SK-N-SH (cell line): Measurements from ENCODE around the gene ZNF511. TPM values are rescaled to one million over a fixed set of nuclear protein-coding genes. Genes with fewer than 3 reads are reported as not detected.

Experiments
- CTCF ChIA-PET: fragments of 300-600, 350-600 bp; formaldehyde crosslinking; extraction: SDS; loops from one replicate; lab custom pipeline; 2021; lab: Yijun Ruan, JAX
- POLR2A ChIA-PET: fragments of 350-600 bp; sonication (Branson Sonifier 250); formaldehyde crosslinking; extraction: SDS; loops from one replicate; lab custom pipeline; 2020; ENCODE audit warnings: antibody characterized with exemption, inconsistent platforms; lab: Yijun Ruan, JAX
- DNase-seq: peaks from one replicate; pipeline ENCODE4 v3.0.0; 2012
- H2AFZ ChIP-seq: fragments of 200-600 bp; sonication (generic); 2 replicates; pipeline ENCODE4 v1.8.1; 2016; ENCODE audit warnings: antibody characterized with exemption, mild to moderate bottlenecking, low read depth
- H3F3A ChIP-seq: fragments of 200-600 bp; sonication (generic); replicated peaks from 2 replicates; pipeline ENCODE3; 2016; ENCODE audit warnings: antibody characterized with exemption, mild to moderate bottlenecking; ENCODE audit not compliant: insufficient read depth
- H3K27ac ChIP-seq, 2 experiments: fragments of 200-500 bp in 1 of 2; fragments of 200-600 bp in 1 of 2; sonication (Bioruptor generic) in 1 of 2; sonication (generic), shearing (Covaris generic) in 1 of 2; 2 replicates each; pipeline versions ENCODE4 v1.5.1 to v1.6.1; 2014 to 2016; ENCODE audit warnings: low read depth in 2 of 2, inconsistent platforms in 1 of 2, low read length in 1 of 2, mild to moderate bottlenecking in 1 of 2, mixed read lengths in 1 of 2
- H3K27me3 ChIP-seq: fragments of 200-600 bp; sonication (generic), shearing (Covaris generic); 2 replicates; pipeline ENCODE4 v1.6.1; 2016; ENCODE audit warnings: mixed run types; ENCODE audit not compliant: insufficient read depth
- H3K36me3 ChIP-seq, 2 experiments: fragments of 200-500 bp in 1 of 2; fragments of 200-600 bp in 1 of 2; sonication (Bioruptor generic) in 1 of 2; sonication (generic) in 1 of 2; replicated peaks in 1 of 2; 2 replicates each; pipeline versions ENCODE3 to v1.5.1; 2014 to 2016; ENCODE audit warnings: low read length in 1 of 2, mild to moderate bottlenecking in 1 of 2; ENCODE audit not compliant: insufficient read depth in 2 of 2, control insufficient read depth in 1 of 2
- H3K4me1 ChIP-seq, 2 experiments: fragments of 200-500 bp in 1 of 2; fragments of 200-600 bp in 1 of 2; sonication (Bioruptor generic) in 1 of 2; sonication (generic), shearing (Covaris generic) in 1 of 2; 2 replicates each; pipeline versions ENCODE4 v1.5.1 to v1.6.1; 2014 to 2016; ENCODE audit warnings: low read depth in 1 of 2, low read length in 1 of 2, mixed run types in 1 of 2; ENCODE audit not compliant: insufficient read depth in 2 of 2, control insufficient read depth in 1 of 2
- H3K4me2 ChIP-seq: fragments of 200-600 bp; sonication (generic), shearing (Covaris generic); 2 replicates; pipeline ENCODE4 v1.6.1; 2017; ENCODE audit warnings: mixed run types
- H3K4me3 ChIP-seq, 2 experiments: fragments of 200-500 bp in 1 of 2; fragments of 200-600 bp in 1 of 2; sonication (Bioruptor generic) in 1 of 2; sonication (generic), shearing (Covaris generic) in 1 of 2; 2 replicates each; pipeline versions ENCODE4 v1.5.1 to v1.8.1; 2014 to 2016; ENCODE audit warnings: low read depth in 2 of 2, inconsistent platforms in 1 of 2, low read length in 1 of 2, mild to moderate bottlenecking in 1 of 2, mixed read lengths in 1 of 2, moderate library complexity in 1 of 2
- H3K79me2 ChIP-seq: fragments of 200-600 bp; sonication (generic); 2 replicates; pipeline ENCODE4 v1.8.1; 2017; ENCODE audit warnings: mild to moderate bottlenecking; ENCODE audit not compliant: insufficient read depth
- H3K9ac ChIP-seq: fragments of 200-600 bp; sonication (generic); 2 replicates; pipeline ENCODE4 v1.6.1; 2017; ENCODE audit warnings: mixed run types
- H3K9me2 ChIP-seq: fragments of 200-600 bp; sonication (generic); 2 replicates; pipeline ENCODE4 v1.6.1; 2017; ENCODE audit warnings: mixed run types
- H3K9me3 ChIP-seq: fragments of 200-600 bp; sonication (generic); 2 replicates; pipeline ENCODE4 v1.6.1; 2017; ENCODE audit warnings: mixed run types, mild to moderate bottlenecking, moderate library complexity
- H4K20me1 ChIP-seq: fragments of 200-600 bp; sonication (generic); 2 replicates; pipeline ENCODE4 v1.6.1; 2017; ENCODE audit warnings: mild to moderate bottlenecking, mixed run types; ENCODE audit not compliant: insufficient read depth
- ELF1 ChIP-seq: IDR thresholded peaks from 2 replicates; pipeline ENCODE4 v1.4.0; 2012
- EZH2phosphoT487 ChIP-seq: fragments of 200-600 bp; sonication (generic); IDR thresholded peaks from 2 replicates; pipeline ENCODE4 v1.6.1; 2017; ENCODE audit warnings: low read depth, mixed run types, mild to moderate bottlenecking, antibody characterized with exemption, moderate library complexity, borderline replicate concordance
- IRF3 ChIP-seq: fragments of 150-350 bp; IDR thresholded peaks from 2 replicates; pipeline ENCODE4 v1.6.1; 2016; ENCODE audit warnings: mild to moderate bottlenecking, low read depth, low read length
- MEF2A ChIP-seq: IDR thresholded peaks from 2 replicates; pipeline ENCODE4 v1.4.0; 2012; ENCODE audit warnings: low read depth, borderline replicate concordance
- NRF1 ChIP-seq: IDR thresholded peaks from 2 replicates; pipeline ENCODE4 v1.6.1; 2012; ENCODE audit warnings: low read depth, mild to moderate bottlenecking, low read length
- TAF1 ChIP-seq: IDR thresholded peaks from 2 replicates; pipeline ENCODE4 v1.6.1; 2012; ENCODE audit warnings: low read depth, mild to moderate bottlenecking, low read length, moderate library complexity, borderline replicate concordance
- USF2 ChIP-seq: fragments of 150-350 bp; IDR thresholded peaks from 2 replicates; pipeline ENCODE4 v1.6.1; 2017; ENCODE audit warnings: antibody characterized with exemption, low read length, low read depth, borderline replicate concordance
- ZBTB33 ChIP-seq: IDR thresholded peaks from 2 replicates; pipeline ENCODE4 v1.4.0; 2012; ENCODE audit warnings: low read depth, borderline replicate concordance
- WGBS: methylation state at CpG from one replicate; pipeline ENCODE4 v1.1.6; 2017; ENCODE audit warnings: low lambda C conversion rate; 5-methylcytosine and 5-hydroxymethylcytosine counted together
- polyA plus RNA-seq, 3 experiments: library from polyadenylated mRNA; depleted of rRNA; stranded (reverse); fragments of >200 nt; gene quantifications; 2 replicates each; pipeline ENCODE4 v1.2.3, GENCODE V29; 2012
- TF ChIP-seq, protein P1 (sequence below): IDR thresholded peaks from 2 replicates; pipeline ENCODE4 v1.6.1; 2012; ENCODE audit warnings: mild to moderate bottlenecking, low read depth, low read length, moderate library complexity
- TF ChIP-seq, protein P2 (sequence below): fragments of 200-600 bp; sonication (generic); IDR thresholded peaks from 2 replicates; pipeline ENCODE4 v1.6.1; 2017; ENCODE audit warnings: antibody characterized with exemption, mild to moderate bottlenecking, moderate library complexity

Gene ZNF511
- polyA plus RNA-seq, 1 of the 3 experiments (the other 2 are of a cell fraction) = 62.3 TPM

GRCh38 chr10:133299224-133299623 lies 9.5 kb upstream of the ZNF511 start:
- H3K4me1 ChIP-seq = no peaks in the 10 kb centered on the region
- peaks cover 3% of the 10 kb centered on the region for H3F3A ChIP-seq
- H2AFZ ChIP-seq = no peak overlapping the region
- ChIA-PET POLR2A (no interaction called here), CTCF (interaction anchor here (2.0 kb wide), 1 partner anchor 8 kb away, joined by 7 read pairs; no protein-coding TSS in a partner anchor)
- H3K79me2 ChIP-seq = peaks cover 27% of the 10 kb centered on the region
- H4K20me1 ChIP-seq = peaks cover 22% of the 10 kb centered on the region
- H3K27ac ChIP-seq = no peak overlapping the region
- no peaks in the 10 kb centered on the region for H3K9me3 ChIP-seq
- H3K9ac ChIP-seq = no peak overlapping the region
- no peak overlapping the region for H3K4me3 ChIP-seq
- WGBS = 95% methylated on average over 8 of the region's 10 CpGs
- no peak for DNase-seq
- H3K27me3 ChIP-seq = no peaks in the 10 kb centered on the region
- H3K36me3 ChIP-seq = peaks cover 12 to 51% of the 10 kb centered on the region in 2 experiments
- no peaks in the 10 kb centered on the region for H3K9me2 ChIP-seq
- TF ChIP-seq USF2 (no peak), IRF3 (no peak)
- H3K4me2 ChIP-seq = no peak overlapping the region

GRCh38 chr10:133299738-133300137 lies 9.0 kb upstream of the ZNF511 start:
- H4K20me1 ChIP-seq = peaks cover 26% of the 10 kb centered on the region
- POLR2A ChIA-PET = interaction anchor here (0.6 kb wide), 1 partner anchor 24 kb away, joined by 3 read pairs; no protein-coding TSS in a partner anchor
- H3K9me2 ChIP-seq = no peaks in the 10 kb centered on the region
- peaks cover 15 to 49% of the 10 kb centered on the region in 2 experiments for H3K36me3 ChIP-seq
- no peak overlapping the region for H3K9ac ChIP-seq
- CTCF ChIA-PET = no interaction called here
- DNase-seq = no peak
- H3K79me2 ChIP-seq = peaks cover 32% of the 10 kb centered on the region
- no peaks in the 10 kb centered on the region for H3K27me3 ChIP-seq
- H3K9me3 ChIP-seq = no peaks in the 10 kb centered on the region
- no peaks in the 10 kb centered on the region for H3F3A ChIP-seq
- 96% methylated on average over 14 of the region's 14 CpGs for WGBS
- TF ChIP-seq, protein P1, sequence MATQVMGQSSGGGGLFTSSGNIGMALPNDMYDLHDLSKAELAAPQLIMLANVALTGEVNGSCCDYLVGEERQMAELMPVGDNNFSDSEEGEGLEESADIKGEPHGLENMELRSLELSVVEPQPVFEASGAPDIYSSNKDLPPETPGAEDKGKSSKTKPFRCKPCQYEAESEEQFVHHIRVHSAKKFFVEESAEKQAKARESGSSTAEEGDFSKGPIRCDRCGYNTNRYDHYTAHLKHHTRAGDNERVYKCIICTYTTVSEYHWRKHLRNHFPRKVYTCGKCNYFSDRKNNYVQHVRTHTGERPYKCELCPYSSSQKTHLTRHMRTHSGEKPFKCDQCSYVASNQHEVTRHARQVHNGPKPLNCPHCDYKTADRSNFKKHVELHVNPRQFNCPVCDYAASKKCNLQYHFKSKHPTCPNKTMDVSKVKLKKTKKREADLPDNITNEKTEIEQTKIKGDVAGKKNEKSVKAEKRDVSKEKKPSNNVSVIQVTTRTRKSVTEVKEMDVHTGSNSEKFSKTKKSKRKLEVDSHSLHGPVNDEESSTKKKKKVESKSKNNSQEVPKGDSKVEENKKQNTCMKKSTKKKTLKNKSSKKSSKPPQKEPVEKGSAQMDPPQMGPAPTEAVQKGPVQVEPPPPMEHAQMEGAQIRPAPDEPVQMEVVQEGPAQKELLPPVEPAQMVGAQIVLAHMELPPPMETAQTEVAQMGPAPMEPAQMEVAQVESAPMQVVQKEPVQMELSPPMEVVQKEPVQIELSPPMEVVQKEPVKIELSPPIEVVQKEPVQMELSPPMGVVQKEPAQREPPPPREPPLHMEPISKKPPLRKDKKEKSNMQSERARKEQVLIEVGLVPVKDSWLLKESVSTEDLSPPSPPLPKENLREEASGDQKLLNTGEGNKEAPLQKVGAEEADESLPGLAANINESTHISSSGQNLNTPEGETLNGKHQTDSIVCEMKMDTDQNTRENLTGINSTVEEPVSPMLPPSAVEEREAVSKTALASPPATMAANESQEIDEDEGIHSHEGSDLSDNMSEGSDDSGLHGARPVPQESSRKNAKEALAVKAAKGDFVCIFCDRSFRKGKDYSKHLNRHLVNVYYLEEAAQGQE = no peak
- TF ChIP-seq TAF1 (no peak), NRF1 (no peak), EZH2phosphoT487 (no peak), ELF1 (no peak), ZBTB33 (no peak), MEF2A (no peak)
- TF ChIP-seq, protein P2, sequence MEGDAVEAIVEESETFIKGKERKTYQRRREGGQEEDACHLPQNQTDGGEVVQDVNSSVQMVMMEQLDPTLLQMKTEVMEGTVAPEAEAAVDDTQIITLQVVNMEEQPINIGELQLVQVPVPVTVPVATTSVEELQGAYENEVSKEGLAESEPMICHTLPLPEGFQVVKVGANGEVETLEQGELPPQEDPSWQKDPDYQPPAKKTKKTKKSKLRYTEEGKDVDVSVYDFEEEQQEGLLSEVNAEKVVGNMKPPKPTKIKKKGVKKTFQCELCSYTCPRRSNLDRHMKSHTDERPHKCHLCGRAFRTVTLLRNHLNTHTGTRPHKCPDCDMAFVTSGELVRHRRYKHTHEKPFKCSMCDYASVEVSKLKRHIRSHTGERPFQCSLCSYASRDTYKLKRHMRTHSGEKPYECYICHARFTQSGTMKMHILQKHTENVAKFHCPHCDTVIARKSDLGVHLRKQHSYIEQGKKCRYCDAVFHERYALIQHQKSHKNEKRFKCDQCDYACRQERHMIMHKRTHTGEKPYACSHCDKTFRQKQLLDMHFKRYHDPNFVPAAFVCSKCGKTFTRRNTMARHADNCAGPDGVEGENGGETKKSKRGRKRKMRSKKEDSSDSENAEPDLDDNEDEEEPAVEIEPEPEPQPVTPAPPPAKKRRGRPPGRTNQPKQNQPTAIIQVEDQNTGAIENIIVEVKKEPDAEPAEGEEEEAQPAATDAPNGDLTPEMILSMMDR = no peak
- TF ChIP-seq, all 33 proteins: peak for 0
- Histone ChIP-seq H3K4me1 (no peaks in the 10 kb centered on the region), H2AFZ (no peak overlapping the region), H3K4me3 (no peak overlapping the region), H3K27ac (no peak overlapping the region), H3K4me2 (no peak overlapping the region)
